Measurements from ENCODE around the gene DGAT2.

- TF ChIP-seq POLR2AphosphoS5 (IDR thresholded peaks at IDR 0.05; ENCODE audit: low read depth, low read length) (no peak), TAF1 (IDR thresholded peaks at IDR 0.05; ENCODE audit: borderline replicate concordance, low read depth, low read length) (no peak), POLR2A (IDR thresholded peaks at IDR 0.05; ENCODE audit: low read depth, low read length) (no peak)
Measured at GRCh38 chr11:75771646-75772410, 3.2 kb downstream of the DGAT2 start.
